ENCODE data around the gene EXD1.

- no peak for TF ChIP-seq STAT6 (CRISPR knock-in tag; conservative IDR thresholded peaks at IDR 0.05; ENCODE audit: low read depth)
- no peak for TF ChIP-seq MAX (CRISPR knock-in tag; IDR thresholded peaks at IDR 0.05)
- TF ChIP-seq HMGXB4 (CRISPR knock-in tag; IDR thresholded peaks at IDR 0.05) = no peak
- no peak for TF ChIP-seq ZNF263 (CRISPR knock-in tag; IDR thresholded peaks at IDR 0.05; ENCODE audit: low read depth)
These were observed 69.8 kb downstream of the EXD1 start for GRCh38 chr15:41160639-41161315.
